OCI-LY7 (cell line): Measurements from ENCODE around the gene TNFAIP1. TPM values are rescaled to one million over a fixed set of nuclear protein-coding genes. Genes with fewer than 3 reads are reported as not detected.

Experiments used
- BruUV-seq: library from RNA; stranded (reverse); fragments of 400-500 nt; replicated peaks from 2 replicates; lab custom pipeline; 2021; lab: Mats Ljungman, UMichigan
- CTCF ChIA-PET: fragments of 300-600 bp; sonication (Branson Sonifier 250); formaldehyde crosslinking; loops from one replicate; lab custom pipeline; 2022; ENCODE audit warnings: antibody characterized with exemption; ENCODE audit not compliant: unreplicated experiment; lab: Charles Lee
- POLR2A ChIA-PET: fragments of 300-600 bp; sonication (Branson Sonifier 250); formaldehyde crosslinking; loops from one replicate; lab custom pipeline; 2022; ENCODE audit warnings: antibody characterized with exemption; lab: Charles Lee
- DNase-seq: peaks from one replicate; pipeline ENCODE4 v3.0.0-alpha.2; 2015; ENCODE audit warnings: low spot score
- H2AFZ ChIP-seq: fragments of 200-600 bp; sonication (generic), shearing (Covaris generic); 2 replicates; pipeline ENCODE4 v1.6.1; 2014; ENCODE audit warnings: mild to moderate bottlenecking, antibody characterized with exemption, low read length, moderate library complexity
- H3K27ac ChIP-seq: fragments of 200-600 bp; sonication (generic); 2 replicates; pipeline ENCODE4 v1.5.1; 2014; ENCODE audit warnings: mixed run types, low read depth, mild to moderate bottlenecking, moderate library complexity, low read length, inconsistent platforms; ENCODE audit not compliant: poor library complexity, severe bottlenecking
- H3K36me3 ChIP-seq: fragments of 200-600 bp; sonication (generic); 2 replicates; pipeline ENCODE4 v1.6.1; 2014; ENCODE audit warnings: mild to moderate bottlenecking, antibody characterized with exemption, low read length, moderate library complexity, mixed read lengths; ENCODE audit not compliant: insufficient read depth
- H3K4me1 ChIP-seq: fragments of 200-600 bp; sonication (generic); 2 replicates; pipeline ENCODE4 v1.5.1; 2014; ENCODE audit warnings: mild to moderate bottlenecking, low read length; ENCODE audit not compliant: insufficient read depth, poor library complexity, severe bottlenecking
- H3K4me2 ChIP-seq: fragments of 200-600 bp; sonication (generic); 2 replicates; pipeline ENCODE4 v1.6.1; 2014; ENCODE audit warnings: mild to moderate bottlenecking, low read length
- H3K4me3 ChIP-seq: fragments of 200-600 bp; sonication (generic); 2 replicates; pipeline ENCODE4 v1.5.1; 2014; ENCODE audit warnings: mild to moderate bottlenecking, low read depth, low read length; ENCODE audit not compliant: poor library complexity, severe bottlenecking
- H3K79me2 ChIP-seq: fragments of 200-600 bp; sonication (generic); 2 replicates; pipeline ENCODE4 v1.6.1; 2016; ENCODE audit warnings: low read depth, mild to moderate bottlenecking, low read length, moderate library complexity, mixed read lengths; ENCODE audit not compliant: insufficient read depth
- H3K9me2 ChIP-seq: fragments of 200-600 bp; sonication (generic); 2 replicates; pipeline ENCODE4 v1.6.1; 2016; ENCODE audit warnings: mild to moderate bottlenecking, low read length, mixed read lengths; ENCODE audit not compliant: insufficient read depth
- H3K9me3 ChIP-seq: fragments of 200-600 bp; sonication (generic); 2 replicates; pipeline ENCODE4 v1.6.1; 2014; ENCODE audit warnings: mild to moderate bottlenecking, mixed run types, low read length, mixed read lengths
- H4K20me1 ChIP-seq: fragments of 200-600 bp; sonication (generic); 2 replicates; pipeline ENCODE4 v1.6.1; 2014; ENCODE audit warnings: mild to moderate bottlenecking, antibody characterized with exemption, low read length, moderate library complexity, mixed read lengths; ENCODE audit not compliant: insufficient read depth
- CTCF ChIP-seq: fragments of 200-600 bp; sonication (generic); conservative IDR thresholded peaks from 2 replicates; pipeline ENCODE4 v1.5.1; 2014; ENCODE audit warnings: mild to moderate bottlenecking, antibody characterized with exemption, low read length, moderate library complexity, mixed read lengths
- EZH2phosphoT487 ChIP-seq: fragments of 200-600 bp; sonication (generic); IDR thresholded peaks from 2 replicates; pipeline ENCODE4 v1.6.1; 2018; ENCODE audit warnings: low read depth, borderline replicate concordance, mild to moderate bottlenecking, mixed run types, antibody characterized with exemption, low read length, moderate library complexity, mixed read lengths
- intact Hi-C: fragments of 100-400 bp; cut with micrococcal nuclease; formaldehyde crosslinking; loops from one replicate; pipeline ENCODE4 v1.10.0; 2022; ENCODE audit not compliant: unreplicated experiment
- total RNA-seq, 2 experiments: library from RNA; depleted of rRNA in 1 of 2; stranded (reverse); fragments of >200 nt in 1 of 2; shearing (Covaris generic) in 1 of 2; gene quantifications; 2 replicates each; pipeline ENCODE4 v1.2.3, GENCODE V29; 2014 to 2022

Gene TNFAIP1
- total RNA-seq, 2 experiments from 2014 or later = 14.7 to 15.5 TPM

- intact Hi-C loops = loop anchor here (2.0 kb wide), 1 partner anchor 35 kb away; the partner anchor contains the start of genes IFT20 and TNFAIP1
- Histone ChIP-seq H2AFZ (peak within 1 kb of the TSS; percentile 65; the same call in 1 of the 2 replicates), H3K36me3 (no peaks in the 10 kb centered on the region), H3K4me3 (peak within 1 kb of the TSS; percentile 80), H3K4me1 (peaks cover 20% of the 10 kb centered on the region), H3K9me2 (no peaks in the 10 kb centered on the region), H3K4me2 (peak within 1 kb of the TSS; percentile 91), H4K20me1 (no peaks in the 10 kb centered on the region), H3K79me2 (no peaks in the 10 kb centered on the region), H3K27ac (peak within 1 kb of the TSS; percentile 32), H3K9me3 (no peaks in the 10 kb centered on the region)
- BruUV-seq = no TSS peak
- no peak for DNase-seq
- POLR2A ChIA-PET = interaction anchor here (0.6 to 2.7 kb wide), 2 partner anchors 9 to 13 kb away, joined by 3 to 11 read pairs; partner anchors contain the start of gene POLDIP2
- CTCF ChIA-PET = no interaction called here
- TF ChIP-seq CTCF (no peak), EZH2phosphoT487 (no peak)
Measured at GRCh38 chr17:28370035-28370743, 34.6 kb downstream of the TNFAIP1 start, which contains the start of gene VTN. TSS of gene VTN (minus strand) at chr17:28370307. CDS start at chr17:28370203, 104 bp downstream.

- CTCF ChIA-PET = no interaction called here
Measured at GRCh38 chr17:28370744-28371103, 35.2 kb downstream of the TNFAIP1 start.

More at GRCh38 chr17:28370744-28371103, 35.2 kb downstream of the TNFAIP1 start:
- Histone ChIP-seq H4K20me1 (no peaks in the 10 kb centered on the region), H3K4me1 (peaks cover 20% of the 10 kb centered on the region), H3K4me3 (peak overlapping the region; percentile 80), H3K9me3 (no peaks in the 10 kb centered on the region), H3K9me2 (no peaks in the 10 kb centered on the region), H3K4me2 (peak overlapping the region; percentile 91), H3K79me2 (no peaks in the 10 kb centered on the region), H2AFZ (peak overlapping the region; percentile 65; the same call in 1 of the 2 replicates), H3K36me3 (no peaks in the 10 kb centered on the region), H3K27ac (peak overlapping the region; percentile 32)
- intact Hi-C loops = loop anchor here (1.0 to 2.0 kb wide), 2 partner anchors 13 to 36 kb away; partner anchors contain the start of genes IFT20, POLDIP2 and TNFAIP1
- TF ChIP-seq CTCF = no peak
- no peak for TF ChIP-seq EZH2phosphoT487
- BruUV-seq = no TSS peak
- POLR2A ChIA-PET = interaction anchor here (0.6 to 2.7 kb wide), 2 partner anchors 9 to 13 kb away, joined by 3 to 11 read pairs; partner anchors contain the start of gene POLDIP2
- no peak for DNase-seq
